Dedifferentiated amniotic fluid mesenchymal stem cell (primary cell): ENCODE data around the gene GAS1.

ENCODE experiments used
- DNase-seq: peaks from one replicate; pipeline ENCODE4 v3.0.0-alpha.2; 2016; ENCODE audit errors: extremely low spot score

Gene GAS1

DNA sequence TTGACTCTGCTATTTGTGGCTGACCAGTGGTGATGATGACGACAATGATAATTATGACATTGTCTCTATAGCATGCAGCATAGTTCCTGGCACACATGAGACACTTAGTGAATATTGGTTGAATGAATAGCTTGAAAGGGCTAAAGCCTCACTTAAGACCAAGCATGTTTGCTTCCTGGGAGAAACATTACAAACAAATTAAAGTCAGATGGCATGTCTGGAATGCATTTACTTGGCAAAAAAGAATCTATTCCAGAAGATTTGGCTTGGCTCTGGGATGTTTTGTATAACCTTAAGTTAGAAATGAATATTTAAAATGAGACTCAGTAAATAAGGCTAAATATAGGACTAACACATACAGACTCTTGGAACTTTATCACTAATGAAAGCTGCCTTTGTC lies 21.6 kb downstream of the GAS1 start:
- peak; percentile 85 for DNase-seq

DNA sequence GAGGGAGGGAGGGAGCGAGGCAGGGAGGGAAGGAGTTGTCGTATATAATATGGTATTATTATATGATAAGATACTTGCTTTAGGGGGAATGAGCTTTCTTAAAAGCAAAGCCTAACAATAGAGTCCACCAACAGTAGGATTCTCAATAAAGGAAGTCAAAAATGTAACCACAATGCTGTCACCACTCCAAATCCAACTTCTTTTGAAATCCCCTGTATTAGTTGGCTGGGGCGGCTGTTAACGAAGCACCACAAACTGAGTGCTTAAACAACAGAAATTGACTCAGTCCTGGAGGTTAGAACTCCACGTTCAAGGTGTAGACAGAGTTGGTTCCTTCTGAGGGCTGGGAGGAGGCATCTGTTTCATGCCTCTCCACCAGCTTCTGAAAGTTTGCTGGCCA lies 23.1 kb downstream of the GAS1 start:
- no peak for DNase-seq

DNA sequence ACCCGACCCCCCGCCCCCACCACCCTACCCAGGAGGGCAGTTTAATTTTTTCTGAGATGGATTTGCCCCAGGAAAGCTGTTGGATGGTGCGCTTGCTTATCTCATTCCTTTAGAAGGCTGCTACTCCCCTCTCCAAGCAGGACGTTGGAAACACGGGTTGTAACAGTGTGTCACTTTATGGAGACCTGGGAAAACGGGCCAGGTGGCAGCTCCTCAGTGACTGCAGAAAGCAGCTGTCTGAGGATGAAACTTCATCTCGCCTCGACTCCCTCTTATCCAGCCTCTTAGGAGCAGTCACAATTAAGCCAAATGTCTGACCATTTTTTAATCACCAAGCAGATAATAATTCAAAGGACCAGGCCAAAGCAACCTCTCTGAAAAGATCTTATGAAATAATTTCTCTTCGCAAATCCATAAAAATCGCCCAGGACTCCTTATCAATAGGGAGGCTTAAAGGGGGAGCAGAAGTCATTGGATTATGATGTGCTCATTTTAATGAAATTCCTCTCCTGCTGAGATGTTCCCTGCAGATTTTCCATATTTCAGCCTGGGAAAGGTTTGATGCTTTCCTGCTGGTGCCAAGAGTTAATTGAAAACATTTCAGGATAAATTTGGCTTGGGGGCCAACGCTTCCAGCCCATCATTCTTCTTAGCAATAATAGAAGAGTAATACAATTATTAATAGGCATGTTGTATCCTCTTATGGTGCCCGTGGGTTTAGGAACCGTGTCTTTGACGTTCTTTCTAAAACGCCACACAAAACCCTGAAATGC lies 26.0 kb downstream of the GAS1 start:
- DNase-seq = no peak

DNA sequence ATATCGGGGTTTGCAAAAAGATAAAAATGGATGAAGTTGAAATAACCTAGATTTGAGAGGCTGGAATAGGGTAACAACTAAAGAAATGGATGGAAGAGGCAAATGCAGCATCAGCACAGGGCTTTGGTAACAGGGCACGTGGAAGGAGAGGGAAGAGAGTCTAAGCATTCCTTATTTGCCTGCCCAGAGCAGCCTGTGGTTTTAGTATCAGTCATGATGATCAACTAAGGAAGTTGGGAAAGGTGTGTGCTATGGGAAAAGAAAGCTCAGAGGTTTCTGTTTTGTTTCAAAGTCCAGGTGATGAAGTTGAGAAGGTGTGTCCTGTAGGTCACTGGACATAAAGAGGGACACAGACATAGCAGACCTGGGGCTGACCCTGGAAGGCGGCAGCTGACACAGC lies 28.8 kb downstream of the GAS1 start:
- DNase-seq = no peak

DNA sequence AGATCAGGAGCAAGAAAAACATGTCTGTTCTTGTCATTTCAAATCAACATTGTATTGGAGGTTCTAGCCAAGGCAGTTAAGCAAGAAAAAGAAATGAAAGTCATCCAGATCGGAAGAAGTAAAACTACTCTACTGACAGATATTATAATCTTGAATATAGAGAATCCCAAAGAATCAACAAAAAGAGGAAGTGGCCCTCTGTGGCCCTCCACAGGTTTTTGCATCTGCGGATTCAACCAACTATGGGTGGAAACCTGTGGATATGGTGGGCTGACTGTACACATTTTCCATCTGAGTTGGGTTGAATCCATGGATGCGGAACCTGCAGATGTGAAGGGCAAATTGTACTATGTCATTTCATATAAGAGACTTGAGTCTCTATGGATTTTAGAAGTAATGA lies 35.1 kb downstream of the GAS1 start:
- no peak for DNase-seq

DNA sequence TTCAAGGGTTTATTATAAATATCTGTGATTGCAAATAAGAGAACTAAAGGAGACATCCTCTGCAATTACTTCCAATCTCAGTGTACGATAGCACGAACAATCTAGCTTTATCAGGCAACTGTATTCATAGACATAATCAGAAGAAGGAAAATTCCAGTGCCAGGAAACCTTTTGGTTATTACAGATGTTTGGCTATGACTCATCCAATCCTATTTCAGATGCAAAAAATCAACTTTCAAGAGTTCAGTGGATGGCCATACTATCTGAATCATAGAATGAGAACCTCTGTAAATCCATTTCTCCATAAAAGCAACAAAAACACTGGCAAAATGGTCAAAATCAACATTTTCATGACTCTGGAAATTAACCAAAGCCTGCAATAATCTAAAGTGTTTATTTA lies 37.9 kb downstream of the GAS1 start:
- peak; percentile 72 for DNase-seq

DNA sequence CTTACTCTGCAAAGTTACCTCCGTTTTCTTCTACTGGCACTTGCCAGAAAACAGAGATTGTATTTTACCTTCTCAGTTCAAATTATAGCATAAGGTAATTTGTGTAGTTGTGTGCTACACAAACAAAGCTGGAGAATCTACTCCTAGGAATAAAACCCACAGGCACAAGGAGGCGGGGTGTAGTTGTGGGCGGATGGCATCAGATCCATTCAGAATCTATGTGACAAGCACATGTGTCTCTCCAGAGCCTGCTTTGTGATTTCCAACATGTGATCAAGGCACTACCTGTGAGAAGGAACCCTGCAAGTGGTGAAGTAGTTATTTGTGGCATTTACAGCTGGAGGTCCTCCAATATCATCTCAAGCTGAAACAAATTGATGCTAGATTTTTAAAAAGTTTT lies 39.0 kb downstream of the GAS1 start:
- DNase-seq = no peak

DNA sequence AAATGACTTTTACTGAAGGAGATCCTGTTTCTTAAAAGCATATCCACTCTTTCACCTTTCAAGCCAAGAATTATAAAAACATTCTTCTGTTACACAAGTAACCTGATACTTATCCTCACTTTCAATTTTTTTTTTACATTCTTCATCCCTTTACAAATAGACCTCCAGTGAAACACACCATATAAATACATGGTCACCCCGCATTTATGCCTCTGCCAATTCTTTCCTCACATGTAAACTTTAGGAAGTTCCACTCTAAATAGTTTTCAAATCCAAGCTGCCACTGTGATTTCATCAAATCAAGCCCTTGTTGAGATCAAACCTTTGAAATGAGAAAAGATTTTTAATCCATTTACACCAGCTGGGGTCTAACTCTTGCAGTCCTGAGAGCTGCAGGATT lies 40.0 kb downstream of the GAS1 start:
- peak; percentile 22 for DNase-seq

DNA sequence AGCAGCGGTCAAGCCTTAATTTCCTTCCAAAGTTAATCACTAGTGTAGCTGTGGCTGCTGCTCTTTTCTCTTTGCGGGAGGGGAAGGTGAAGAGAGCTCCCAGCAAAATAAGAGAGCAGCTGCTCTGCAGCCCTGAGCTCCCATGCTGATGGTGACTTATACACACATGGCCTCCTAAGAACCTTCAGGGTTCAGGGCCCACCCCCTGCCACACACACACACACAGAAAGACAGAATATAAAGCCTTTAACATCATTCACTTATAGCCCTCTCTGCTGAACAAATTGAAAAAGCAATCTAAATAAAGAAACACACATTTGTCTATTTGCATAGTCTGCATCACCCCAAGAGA lies 43.6 kb downstream of the GAS1 start:
- no peak for DNase-seq

DNA sequence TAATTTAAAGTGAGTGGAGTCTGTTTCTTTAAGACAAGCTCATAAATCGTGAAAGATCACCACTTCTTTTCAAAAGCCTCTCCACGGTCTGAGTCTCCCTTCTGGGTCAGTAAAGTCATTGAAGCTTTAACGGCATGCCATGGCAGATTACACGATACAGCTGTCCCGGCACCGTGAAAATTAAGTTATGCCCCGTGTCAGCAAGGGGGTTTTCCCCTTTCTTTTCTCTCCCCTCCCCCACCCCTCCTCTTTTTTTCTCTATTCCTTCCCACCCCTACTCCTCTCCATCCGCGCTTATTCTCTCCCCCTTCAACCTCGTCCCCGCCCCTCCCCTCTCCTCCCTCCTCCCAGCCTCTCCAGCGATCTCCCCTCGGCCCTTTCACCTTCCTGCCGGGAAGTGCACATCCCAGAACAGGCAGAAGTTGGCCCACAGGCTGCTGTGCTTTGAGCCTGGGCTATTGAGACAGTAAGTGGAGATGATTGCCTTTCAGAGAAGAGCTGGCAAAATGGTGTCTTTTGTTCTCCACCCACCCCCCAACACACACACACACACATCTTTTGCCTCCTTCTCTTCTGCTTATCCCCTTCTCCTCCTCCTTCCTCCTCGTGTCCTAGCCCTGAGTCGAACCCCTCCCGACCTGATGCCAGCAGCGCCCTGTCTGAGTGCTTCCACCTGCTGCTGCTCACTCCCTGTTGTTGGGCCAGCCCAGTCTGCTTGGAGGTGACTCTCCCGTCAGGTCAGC lies 44.1 kb downstream of the GAS1 start:
- DNase-seq = no peak

DNA sequence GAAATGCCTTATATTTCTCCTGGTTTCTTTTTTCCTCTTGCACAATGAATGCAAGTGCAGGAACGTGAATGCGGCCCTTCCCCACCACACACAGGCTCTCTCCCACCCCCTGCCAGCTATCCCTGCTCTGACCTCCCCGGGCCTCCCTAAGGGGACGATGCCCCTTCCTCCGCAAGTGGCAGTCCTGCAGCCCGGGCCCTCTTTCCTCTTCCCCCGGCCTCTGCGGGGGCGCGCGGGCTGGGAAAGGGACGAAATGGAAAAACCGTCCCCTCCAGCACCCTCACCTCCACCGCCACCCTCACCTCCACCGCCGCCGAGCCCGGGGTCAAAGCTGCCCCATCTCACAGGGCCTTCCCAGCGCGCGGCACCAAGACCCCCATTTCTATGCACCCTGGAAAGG lies 44.7 kb downstream of the GAS1 start:
- no peak for DNase-seq

DNA sequence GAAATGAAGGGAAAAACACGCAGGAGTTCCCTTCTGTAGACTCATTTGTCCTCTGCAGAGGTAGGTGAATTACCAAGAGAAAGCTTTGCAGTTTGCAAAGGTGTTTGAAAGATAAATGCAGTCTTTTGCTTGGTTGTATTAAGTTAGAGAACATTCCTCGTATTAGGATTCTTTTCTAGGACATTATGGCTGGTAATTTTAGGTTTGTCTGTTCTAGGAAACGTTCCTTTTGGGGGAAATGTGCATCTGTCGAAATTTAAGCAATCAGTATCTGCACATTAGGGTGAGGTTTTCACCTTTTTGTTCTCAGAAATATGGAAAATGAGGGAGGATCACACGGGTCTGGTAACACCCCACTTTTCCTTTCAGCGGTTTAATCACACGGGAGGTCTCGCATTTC lies 45.1 kb downstream of the GAS1 start:
- DNase-seq = no peak

DNA sequence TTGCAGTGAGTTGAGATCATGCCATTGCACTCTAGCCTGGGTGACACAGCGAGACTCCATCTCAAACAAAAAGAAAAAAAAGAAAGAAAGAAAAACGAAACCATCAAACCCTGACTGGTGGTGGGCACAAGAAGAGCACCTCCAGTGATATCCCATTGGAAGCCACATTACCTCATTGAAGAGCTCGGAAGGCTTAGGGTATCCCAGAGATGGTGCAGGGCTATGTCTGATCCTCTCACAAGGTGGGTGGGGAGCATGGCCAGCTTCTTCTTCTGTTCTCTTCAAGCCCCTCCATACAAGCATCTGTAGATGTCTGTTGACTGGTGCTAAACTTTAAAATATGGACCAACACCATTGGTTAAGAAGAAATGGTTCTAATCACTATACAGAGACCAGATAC lies 45.8 kb downstream of the GAS1 start:
- no peak for DNase-seq
